SHP77 treated with DMSO at 0.1 percent for 48 hours (cell line): ENCODE measurements around the gene USF1.
"Not testable (repeated sequence)": the region's sequence is repeated elsewhere in the genome, so short reads cannot be mapped to it uniquely, and the experiment has no call there.

Source experiments
- DNase-seq: peaks from one replicate; lab custom pipeline; 2025; lab: John Stamatoyannopoulos, UW

The USF1 gene

GRCh38 chr1:161019751-161020495 lies 25.9 kb downstream of the USF1 start:
- DNase-seq: peak; percentile 34

GRCh38 chr1:161019111-161019660 lies 26.6 kb downstream of the USF1 start:
- not testable (repeated sequence) for DNase-seq

- no peak for DNase-seq
Measured at GRCh38 chr1:161018631-161018930, 27.2 kb downstream of the USF1 start.

GRCh38 chr1:161017756-161018630 lies 27.8 kb downstream of the USF1 start:
- no peak for DNase-seq

- not testable (repeated sequence) for DNase-seq
Measured at GRCh38 chr1:161017181-161017580, 28.6 kb downstream of the USF1 start.

- not testable (repeated sequence) for DNase-seq
Measured at GRCh38 chr1:161016683-161017082, 29.1 kb downstream of the USF1 start.

- DNase-seq: no peak
Measured at GRCh38 chr1:161013488-161014230, 32.1 kb downstream of the USF1 start.

GRCh38 chr1:161013131-161013487 lies 32.7 kb downstream of the USF1 start:
- no peak for DNase-seq

- DNase-seq: no peak
Measured at GRCh38 chr1:161012420-161012819, 33.4 kb downstream of the USF1 start.

- no peak for DNase-seq
Measured at GRCh38 chr1:161009602-161010211, 36.1 kb downstream of the USF1 start.

- no peak for DNase-seq
Measured at GRCh38 chr1:161008869-161009510, 36.8 kb downstream of the USF1 start.

GRCh38 chr1:161007369-161007768 lies 38.4 kb downstream of the USF1 start:
- DNase-seq: no peak

GRCh38 chr1:161006563-161006962 lies 39.2 kb downstream of the USF1 start:
- no peak for DNase-seq

GRCh38 chr1:161001525-161001924 lies 44.3 kb downstream of the USF1 start:
- DNase-seq: peak; percentile 28

- no peak for DNase-seq
Measured at GRCh38 chr1:161000736-161001480, 44.9 kb downstream of the USF1 start.

- DNase-seq: no peak
Measured at GRCh38 chr1:160999376-160999775, 46.4 kb downstream of the USF1 start.

- no peak for DNase-seq
Measured at GRCh38 chr1:160997323-160998038, 48.3 kb downstream of the USF1 start.

- DNase-seq: no peak
Measured at GRCh38 chr1:160996178-160996577, 49.6 kb downstream of the USF1 start.

GRCh38 chr1:160993544-160994193 lies 52.1 kb downstream of the USF1 start:
- DNase-seq: peak; percentile 5

GRCh38 chr1:160992036-160992435 lies 53.7 kb downstream of the USF1 start:
- not testable (repeated sequence) for DNase-seq
